Activated B cell treated with CpG ODN at 0.5 μM for 24 hours (primary cell): ENCODE measurements around the gene MUC12. TPM values are rescaled to one million over a fixed set of nuclear protein-coding genes. Genes with fewer than 3 reads are reported as not detected.

Experiments
- ATAC-seq: fragments of 200-7000 bp; cut with Tn5 transposase; one replicate; pipeline ENCODE4 v1.10.0; 2021; ENCODE audit warnings: low read depth, mild to moderate bottlenecking, moderate library complexity
- CTCF ChIA-PET: fragments of 350-600 bp; sonication (Branson Sonifier 250); formaldehyde crosslinking; loops from one replicate; lab custom pipeline; 2021; ENCODE audit warnings: antibody characterized with exemption; lab: Charles Lee
- POLR2A ChIA-PET: fragments of 350-600 bp; sonication (Branson Sonifier 250); formaldehyde crosslinking; loops from one replicate; lab custom pipeline; 2021; ENCODE audit warnings: antibody characterized with exemption; lab: Charles Lee
- DNase-seq: peaks from one replicate; pipeline ENCODE4 v3.0.0; 2022
- H3K27ac Mint-ChIP-seq: one replicate; pipeline ENCODE4 v1.8.0; 2020; ENCODE audit warnings: mixed read lengths
- H3K27me3 Mint-ChIP-seq: one replicate; pipeline ENCODE4 v1.8.0; 2021; ENCODE audit warnings: mixed read lengths
- H3K36me3 Mint-ChIP-seq: one replicate; pipeline ENCODE4 v1.8.0; 2021; ENCODE audit warnings: low read depth, mixed read lengths
- H3K4me1 Mint-ChIP-seq: one replicate; pipeline ENCODE4 v1.8.0; 2021; ENCODE audit warnings: mixed read lengths
- H3K4me3 Mint-ChIP-seq: one replicate; pipeline ENCODE4 v1.8.0; 2020; ENCODE audit warnings: mild to moderate bottlenecking, mixed read lengths
- H3K9me3 Mint-ChIP-seq: one replicate; pipeline ENCODE4 v1.8.0; 2020; ENCODE audit warnings: mixed read lengths
- intact Hi-C: fragments of 100-400 bp; cut with micrococcal nuclease; formaldehyde crosslinking; loops from one replicate; pipeline ENCODE4 v1.15.1; 2024
- total RNA-seq: library from RNA; stranded (reverse); gene quantifications from 2 replicates; pipeline ENCODE4 v1.2.3, GENCODE V29; 2022
- TF ChIP-seq, protein P1 (sequence below): fragments of 200-600 bp; IDR thresholded peaks from one replicate; pipeline ENCODE4 v1.8.0; 2022; ENCODE audit warnings: antibody characterized with exemption, mild to moderate bottlenecking

MUC12 gene
- total RNA-seq, 1 donor from 2014 or later = not detected

DNA sequence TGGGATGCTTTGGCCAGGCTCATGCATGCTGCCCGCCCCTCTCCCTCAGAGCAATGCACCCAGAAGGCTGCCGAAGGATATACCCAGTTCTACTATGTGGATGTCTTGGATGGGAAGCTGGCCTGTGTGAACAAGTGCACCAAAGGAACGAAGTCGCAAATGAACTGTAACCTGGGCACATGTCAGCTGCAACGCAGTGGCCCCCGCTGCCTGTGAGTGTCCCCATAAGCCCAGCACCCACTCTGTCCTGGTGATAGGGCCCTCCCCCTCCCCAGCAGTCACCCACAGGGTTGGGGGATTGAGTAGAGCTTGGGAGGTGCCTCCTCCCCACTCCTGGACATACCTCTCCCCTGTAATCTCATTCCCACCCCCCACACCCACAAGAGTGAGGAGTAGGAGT lies 43.6 kb downstream of the MUC12 start:
- Mint-ChIP-seq H3K4me3 (no peak overlapping the region), H3K9me3 (no peaks in the 10 kb centered on the region), H3K36me3 (no peaks in the 10 kb centered on the region), H3K4me1 (peaks cover 13% of the 10 kb centered on the region), H3K27ac (no peak overlapping the region), H3K27me3 (peaks cover 10% of the 10 kb centered on the region)
- ATAC-seq (no peak), DNase-seq (no peak)
- CTCF ChIA-PET = no interaction called here
- POLR2A ChIA-PET = no interaction called here
- intact Hi-C loops = no loop called here
- TF ChIP-seq, protein P1, sequence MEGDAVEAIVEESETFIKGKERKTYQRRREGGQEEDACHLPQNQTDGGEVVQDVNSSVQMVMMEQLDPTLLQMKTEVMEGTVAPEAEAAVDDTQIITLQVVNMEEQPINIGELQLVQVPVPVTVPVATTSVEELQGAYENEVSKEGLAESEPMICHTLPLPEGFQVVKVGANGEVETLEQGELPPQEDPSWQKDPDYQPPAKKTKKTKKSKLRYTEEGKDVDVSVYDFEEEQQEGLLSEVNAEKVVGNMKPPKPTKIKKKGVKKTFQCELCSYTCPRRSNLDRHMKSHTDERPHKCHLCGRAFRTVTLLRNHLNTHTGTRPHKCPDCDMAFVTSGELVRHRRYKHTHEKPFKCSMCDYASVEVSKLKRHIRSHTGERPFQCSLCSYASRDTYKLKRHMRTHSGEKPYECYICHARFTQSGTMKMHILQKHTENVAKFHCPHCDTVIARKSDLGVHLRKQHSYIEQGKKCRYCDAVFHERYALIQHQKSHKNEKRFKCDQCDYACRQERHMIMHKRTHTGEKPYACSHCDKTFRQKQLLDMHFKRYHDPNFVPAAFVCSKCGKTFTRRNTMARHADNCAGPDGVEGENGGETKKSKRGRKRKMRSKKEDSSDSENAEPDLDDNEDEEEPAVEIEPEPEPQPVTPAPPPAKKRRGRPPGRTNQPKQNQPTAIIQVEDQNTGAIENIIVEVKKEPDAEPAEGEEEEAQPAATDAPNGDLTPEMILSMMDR = no peak

DNA sequence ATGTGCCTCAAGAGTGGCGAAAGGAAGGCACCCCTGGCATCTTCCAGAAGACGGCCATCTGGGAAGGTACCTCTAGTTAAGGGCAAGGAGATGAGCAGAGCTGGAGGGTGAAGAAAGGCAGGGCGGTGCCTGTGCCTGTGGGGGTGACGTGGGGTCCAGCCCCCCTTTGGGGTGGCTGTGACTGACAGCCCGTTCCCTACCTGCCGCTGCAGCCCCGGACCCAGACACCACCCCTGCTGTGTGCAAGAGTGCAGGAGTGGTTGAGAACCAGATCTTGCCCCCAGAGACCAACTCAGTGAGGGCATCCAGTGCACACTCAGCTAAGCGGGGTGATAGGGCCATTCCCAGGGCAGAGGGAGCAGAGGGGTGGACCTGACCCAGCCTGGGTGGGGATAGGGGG lies 46.3 kb downstream of the MUC12 start:
- no peak for DNase-seq
- TF ChIP-seq, protein P1 = no peak
- ChIA-PET CTCF (no interaction called here), POLR2A (no interaction called here)
- Mint-ChIP-seq H3K36me3 (no peaks in the 10 kb centered on the region), H3K4me3 (peak overlapping the region; percentile 1), H3K4me1 (peaks cover 21% of the 10 kb centered on the region), H3K9me3 (no peaks in the 10 kb centered on the region), H3K27ac (no peak overlapping the region), H3K27me3 (peaks cover 9% of the 10 kb centered on the region)
- intact Hi-C loops = loop anchor here (5.0 kb wide), 1 partner anchor 62 kb away; no protein-coding TSS in a partner anchor
- ATAC-seq = no peak

DNA sequence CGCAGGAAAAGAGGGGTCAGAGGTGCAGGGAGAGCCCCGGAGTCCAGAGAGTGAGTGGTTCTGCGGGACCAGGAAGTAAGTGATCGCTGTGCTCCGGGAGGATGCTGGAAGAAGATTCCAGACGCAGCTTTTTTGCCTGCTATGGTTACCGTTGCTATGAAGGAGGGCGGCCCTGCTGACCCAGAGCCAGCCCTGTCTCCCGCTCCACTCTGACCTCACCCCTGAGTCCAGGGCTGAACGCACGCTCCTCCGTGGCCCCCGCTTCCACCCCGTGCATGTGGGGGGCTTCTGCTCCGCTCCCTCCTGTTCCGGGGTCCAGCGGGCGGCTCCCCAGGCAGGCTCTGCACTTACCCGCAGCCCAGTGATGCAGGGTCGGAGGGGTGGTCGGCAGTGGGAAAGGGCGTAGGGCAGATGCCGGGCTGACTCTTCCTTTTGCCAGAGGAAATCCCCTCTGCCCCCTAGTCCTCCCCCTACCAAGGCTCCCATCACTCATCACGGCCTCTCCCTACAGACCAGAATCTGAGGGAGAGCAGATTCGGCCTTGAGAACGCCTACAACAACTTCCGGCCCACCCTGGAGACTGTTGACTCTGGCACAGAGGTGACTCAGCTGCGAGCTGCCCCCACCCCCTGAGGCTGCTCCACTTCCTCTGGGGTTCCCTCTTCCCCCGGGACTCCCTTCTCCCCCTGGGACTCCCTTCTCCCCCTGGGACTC lies 47.9 kb downstream of the MUC12 start:
- no peak overlapping the region for H3K27ac Mint-ChIP-seq
- peaks cover 15% of the 10 kb centered on the region for H3K27me3 Mint-ChIP-seq
- intact Hi-C loops = loop anchor here (5.0 kb wide), 1 partner anchor 60 kb away; no protein-coding TSS in a partner anchor
- TF ChIP-seq, protein P1 = no peak
- H3K36me3 Mint-ChIP-seq = no peaks in the 10 kb centered on the region
- ChIA-PET POLR2A (interaction anchor here (0.5 to 0.7 kb wide), 2 partner anchors 77 to 817 kb away, joined by 3 to 6 read pairs; no protein-coding TSS in a partner anchor), CTCF (no interaction called here)
- peaks cover 21% of the 10 kb centered on the region for H3K4me1 Mint-ChIP-seq
- ATAC-seq = peak; percentile 87
- peak; percentile 43 for DNase-seq
- no peaks in the 10 kb centered on the region for H3K9me3 Mint-ChIP-seq
- peak overlapping the region; percentile 74 for H3K4me3 Mint-ChIP-seq

DNA sequence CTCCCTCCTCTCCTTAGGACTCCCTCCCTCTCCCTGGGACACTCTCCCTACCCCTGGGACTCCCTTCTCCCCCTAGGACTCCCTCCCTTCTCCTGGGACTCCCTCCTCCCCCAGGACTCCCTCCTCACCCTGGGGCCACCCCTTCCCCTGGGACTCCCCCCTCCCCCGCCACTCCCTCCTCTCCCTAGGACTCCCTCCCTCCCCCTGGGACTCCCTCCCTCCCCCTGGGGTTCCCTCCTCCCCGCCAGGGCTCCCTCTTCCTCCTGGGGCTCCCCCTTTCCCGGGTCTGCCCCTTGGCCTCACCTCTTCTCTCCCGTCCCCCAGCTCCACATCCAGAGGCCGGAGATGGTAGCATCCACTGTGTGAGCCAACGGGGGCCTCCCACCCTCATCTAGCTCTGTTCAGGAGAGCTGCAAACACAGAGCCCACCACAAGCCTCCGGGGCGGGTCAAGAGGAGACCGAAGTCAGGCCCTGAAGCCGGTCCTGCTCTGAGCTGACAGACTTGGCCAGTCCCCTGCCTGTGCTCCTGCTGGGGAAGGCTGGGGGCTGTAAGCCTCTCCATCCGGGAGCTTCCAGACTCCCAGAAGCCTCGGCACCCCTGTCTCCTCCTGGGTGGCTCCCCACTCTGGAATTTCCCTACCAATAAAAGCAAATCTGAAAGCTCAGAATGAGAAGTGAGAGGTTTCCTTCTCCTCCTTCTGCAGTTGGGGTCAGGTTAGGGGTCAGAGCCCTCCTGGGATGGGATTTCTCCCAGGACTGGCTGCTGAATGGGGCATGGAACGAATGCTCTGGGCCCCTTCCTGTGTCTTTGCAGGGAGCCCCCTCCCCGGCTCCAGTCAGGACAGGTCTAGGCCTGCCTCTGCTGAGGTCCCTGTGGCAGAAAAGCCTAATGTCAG lies 49.2 kb downstream of the MUC12 start:
- TF ChIP-seq, protein P1 = no peak
- ChIA-PET POLR2A (interaction anchor here (0.6 kb wide), 1 partner anchor 173 kb away, joined by 5 read pairs; no protein-coding TSS in a partner anchor), CTCF (no interaction called here)

DNA sequence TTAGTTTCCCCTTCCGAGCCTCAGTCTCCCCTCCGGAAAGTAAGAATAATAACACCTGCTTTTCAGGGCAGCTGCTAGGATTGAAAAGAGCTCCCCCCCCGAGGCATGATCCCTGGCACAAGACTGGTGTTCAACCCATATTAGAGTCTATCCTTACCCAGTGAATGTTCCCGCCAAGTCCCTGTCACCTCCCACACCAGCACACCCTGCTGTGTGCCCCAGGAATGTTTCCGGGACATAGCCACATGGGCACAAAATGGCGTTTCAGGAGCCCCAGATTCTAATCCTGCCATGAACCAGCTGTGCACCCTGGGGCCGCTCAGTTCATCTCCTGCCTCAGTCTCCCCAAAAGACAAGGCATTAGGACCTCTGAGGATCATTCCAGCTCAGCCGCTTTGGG lies 51.1 kb downstream of the MUC12 start:
- intact Hi-C loops = no loop called here
- POLR2A ChIA-PET = no interaction called here
- DNase-seq = no peak
- Mint-ChIP-seq H3K36me3 (no peaks in the 10 kb centered on the region), H3K27ac (no peak overlapping the region), H3K9me3 (peaks cover 2% of the 10 kb centered on the region), H3K27me3 (peaks cover 20% of the 10 kb centered on the region), H3K4me1 (peaks cover 21% of the 10 kb centered on the region), H3K4me3 (no peak overlapping the region)
- TF ChIP-seq, protein P1 = no peak
- no peak for ATAC-seq
- CTCF ChIA-PET = no interaction called here

More for the DNA sequence above, 49.2 kb downstream of the MUC12 start:
- Mint-ChIP-seq H3K36me3 (no peaks in the 10 kb centered on the region), H3K27ac (no peak overlapping the region), H3K4me1 (peaks cover 21% of the 10 kb centered on the region), H3K9me3 (no peaks in the 10 kb centered on the region), H3K4me3 (no peak overlapping the region), H3K27me3 (peaks cover 20% of the 10 kb centered on the region)
- intact Hi-C loops = loop anchor here (5.0 kb wide), 1 partner anchor 59 kb away; no protein-coding TSS in a partner anchor
- ATAC-seq (no peak), DNase-seq (peak; percentile 22)
